Stimulated activated effector memory CD8-positive, alpha-beta T cell treated with anti-CD3 and anti-CD28 coated beads, Interleukin-12 subunit alpha, Interleukin-12 subunit beta, amount 100 ng/mL, for 72 hours (primary cell): ENCODE data around the gene SNX30.

Experiments used
- ATAC-seq: fragments of 150-1000 bp; cut with Tn5 transposase; 2 replicates; pipeline ENCODE4 v1.10.0; 2021
- DNase-seq, 2 donors: peaks; one replicate each; pipeline ENCODE4 v3.0.0; 2021 to 2022; ENCODE audit warnings: low spot score in 2 of 2
- H3K27ac Mint-ChIP-seq: one replicate; pipeline ENCODE4 v1.8.0; 2022; ENCODE audit warnings: mild to moderate bottlenecking, mixed read lengths
- H3K36me3 Mint-ChIP-seq: one replicate; pipeline ENCODE4 v1.8.0; 2022; ENCODE audit warnings: mild to moderate bottlenecking, mixed read lengths
- H3K4me1 Mint-ChIP-seq: one replicate; pipeline ENCODE4 v1.8.0; 2022; ENCODE audit warnings: mixed read lengths
- H3K4me3 Mint-ChIP-seq: one replicate; pipeline ENCODE4 v1.8.0; 2022; ENCODE audit warnings: mild to moderate bottlenecking, mixed read lengths
- H3K9me3 Mint-ChIP-seq: one replicate; pipeline ENCODE4 v1.8.0; 2022; ENCODE audit warnings: mixed read lengths

Gene SNX30

DNA sequence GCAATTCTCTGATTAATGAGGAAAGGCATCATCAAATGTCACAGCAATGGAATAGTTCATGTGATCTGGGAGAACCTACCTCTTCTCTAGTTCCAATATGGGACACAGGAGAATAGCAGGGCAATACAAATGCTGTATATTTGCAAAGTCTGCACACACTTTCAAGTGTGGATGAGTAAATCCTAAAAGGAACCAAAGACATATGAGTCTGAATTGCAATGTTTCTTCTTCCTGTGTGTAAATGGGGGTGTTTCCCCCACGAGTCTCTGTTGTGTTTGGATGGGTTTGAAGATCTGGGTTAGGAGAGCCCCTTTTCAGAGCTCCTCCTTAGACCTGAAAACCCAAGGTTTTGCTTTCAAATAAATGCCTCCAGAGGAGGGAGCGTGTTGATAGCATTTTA lies 113.2 kb downstream of the SNX30 start:
- H3K4me1 Mint-ChIP-seq: peaks cover 31% of the 10 kb centered on the region
- peak overlapping the region; percentile 16 for H3K27ac Mint-ChIP-seq
- H3K4me3 Mint-ChIP-seq: no peak overlapping the region
- H3K36me3 Mint-ChIP-seq: peaks cover 21% of the 10 kb centered on the region
- DNase-seq (no peak), ATAC-seq (peak; percentile 27)
- H3K9me3 Mint-ChIP-seq: no peaks in the 10 kb centered on the region

DNA sequence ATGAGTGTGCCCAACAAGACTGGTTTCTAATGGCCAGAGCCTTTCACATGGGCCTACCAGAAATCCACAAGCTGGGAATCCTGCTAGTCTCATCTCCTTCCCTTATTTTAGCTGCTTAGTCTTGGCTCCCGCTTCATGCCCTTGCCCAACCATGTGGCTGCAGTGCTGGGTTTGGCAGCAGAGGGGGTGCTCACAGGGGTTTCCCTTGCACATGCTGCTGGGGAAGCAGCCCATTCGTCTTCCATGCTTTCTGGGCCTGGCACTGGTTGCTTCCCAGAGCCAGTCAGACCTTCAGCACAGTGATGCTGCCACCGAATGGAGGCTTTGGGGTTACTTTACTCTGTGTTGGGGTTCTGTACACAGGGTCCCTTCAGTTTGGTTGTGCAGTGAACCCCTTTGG lies 113.8 kb downstream of the SNX30 start:
- DNase-seq (no peak), ATAC-seq (no peak)
- H3K4me3 Mint-ChIP-seq: no peak overlapping the region
- no peaks in the 10 kb centered on the region for H3K9me3 Mint-ChIP-seq
- no peak overlapping the region for H3K27ac Mint-ChIP-seq
- H3K4me1 Mint-ChIP-seq: peaks cover 29% of the 10 kb centered on the region
- H3K36me3 Mint-ChIP-seq: peaks cover 21% of the 10 kb centered on the region

DNA sequence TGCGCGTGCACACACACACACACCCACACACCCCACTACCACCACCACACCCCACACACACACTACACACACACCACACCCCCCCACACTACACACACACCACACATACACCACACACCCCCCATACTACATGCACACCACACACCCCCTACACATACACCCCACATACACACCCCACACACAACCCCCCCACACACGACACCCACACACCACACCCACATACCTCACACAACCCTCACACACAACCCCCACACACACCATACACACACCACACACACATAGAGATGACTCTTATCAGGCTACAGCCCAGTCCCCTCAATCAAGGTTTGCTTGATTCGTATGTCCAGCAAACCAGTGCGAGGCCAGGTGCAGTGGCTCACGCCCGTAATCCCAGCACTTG lies 114.4 kb downstream of the SNX30 start:
- Mint-ChIP-seq H3K4me3 (no peak overlapping the region), H3K27ac (no peak overlapping the region), H3K36me3 (peaks cover 23% of the 10 kb centered on the region), H3K4me1 (peaks cover 29% of the 10 kb centered on the region), H3K9me3 (no peaks in the 10 kb centered on the region)
- DNase-seq: no peak
- ATAC-seq: no peak

- ATAC-seq (no peak), DNase-seq (no peak)
- Mint-ChIP-seq H3K4me3 (no peak overlapping the region), H3K9me3 (no peaks in the 10 kb centered on the region), H3K4me1 (peaks cover 19% of the 10 kb centered on the region), H3K27ac (peak overlapping the region; percentile 92), H3K36me3 (peaks cover 31% of the 10 kb centered on the region)
Measured at GRCh38 chr9:112866662-112867274, 116.2 kb downstream of the SNX30 start.

- ATAC-seq: peak; percentile 80
- peaks cover 31% of the 10 kb centered on the region for H3K36me3 Mint-ChIP-seq
- peak overlapping the region; percentile 92 for H3K27ac Mint-ChIP-seq
- peak overlapping the region; percentile 23 for H3K4me3 Mint-ChIP-seq
- peak in 1 of 2 donors; percentile 58 for DNase-seq
- H3K9me3 Mint-ChIP-seq: no peaks in the 10 kb centered on the region
- peaks cover 17% of the 10 kb centered on the region for H3K4me1 Mint-ChIP-seq
Measured at GRCh38 chr9:112867275-112867991, 116.9 kb downstream of the SNX30 start.

- Mint-ChIP-seq H3K36me3 (peaks cover 31% of the 10 kb centered on the region), H3K4me3 (no peak overlapping the region), H3K4me1 (peaks cover 17% of the 10 kb centered on the region), H3K27ac (peak overlapping the region; percentile 92), H3K9me3 (no peaks in the 10 kb centered on the region)
- DNase-seq: no peak
- no peak for ATAC-seq
Measured at GRCh38 chr9:112868461-112868860, 117.9 kb downstream of the SNX30 start.

GRCh38 chr9:112869041-112869529 lies 118.5 kb downstream of the SNX30 start:
- H3K9me3 Mint-ChIP-seq: no peaks in the 10 kb centered on the region
- peaks cover 27% of the 10 kb centered on the region for H3K36me3 Mint-ChIP-seq
- no peak overlapping the region for H3K4me3 Mint-ChIP-seq
- ATAC-seq (no peak), DNase-seq (no peak)
- peaks cover 11% of the 10 kb centered on the region for H3K4me1 Mint-ChIP-seq
- H3K27ac Mint-ChIP-seq: no peak overlapping the region

- Mint-ChIP-seq H3K4me1 (peaks cover 10% of the 10 kb centered on the region), H3K4me3 (no peak overlapping the region), H3K27ac (no peak overlapping the region), H3K9me3 (no peaks in the 10 kb centered on the region), H3K36me3 (peaks cover 26% of the 10 kb centered on the region)
- DNase-seq (no peak), ATAC-seq (no peak)
Measured at GRCh38 chr9:112869917-112870316, 119.4 kb downstream of the SNX30 start.

GRCh38 chr9:112870556-112870955 lies 120.0 kb downstream of the SNX30 start:
- DNase-seq (no peak), ATAC-seq (no peak)
- Mint-ChIP-seq H3K36me3 (peaks cover 26% of the 10 kb centered on the region), H3K4me3 (no peak overlapping the region), H3K27ac (no peak overlapping the region), H3K4me1 (peaks cover 10% of the 10 kb centered on the region), H3K9me3 (no peaks in the 10 kb centered on the region)

- H3K4me1 Mint-ChIP-seq: peaks cover 10% of the 10 kb centered on the region
- H3K9me3 Mint-ChIP-seq: no peaks in the 10 kb centered on the region
- DNase-seq (no peak), ATAC-seq (no peak)
- no peak overlapping the region for H3K4me3 Mint-ChIP-seq
- no peak overlapping the region for H3K27ac Mint-ChIP-seq
- peaks cover 19% of the 10 kb centered on the region for H3K36me3 Mint-ChIP-seq
Measured at GRCh38 chr9:112872019-112872418, 121.5 kb downstream of the SNX30 start.

DNA sequence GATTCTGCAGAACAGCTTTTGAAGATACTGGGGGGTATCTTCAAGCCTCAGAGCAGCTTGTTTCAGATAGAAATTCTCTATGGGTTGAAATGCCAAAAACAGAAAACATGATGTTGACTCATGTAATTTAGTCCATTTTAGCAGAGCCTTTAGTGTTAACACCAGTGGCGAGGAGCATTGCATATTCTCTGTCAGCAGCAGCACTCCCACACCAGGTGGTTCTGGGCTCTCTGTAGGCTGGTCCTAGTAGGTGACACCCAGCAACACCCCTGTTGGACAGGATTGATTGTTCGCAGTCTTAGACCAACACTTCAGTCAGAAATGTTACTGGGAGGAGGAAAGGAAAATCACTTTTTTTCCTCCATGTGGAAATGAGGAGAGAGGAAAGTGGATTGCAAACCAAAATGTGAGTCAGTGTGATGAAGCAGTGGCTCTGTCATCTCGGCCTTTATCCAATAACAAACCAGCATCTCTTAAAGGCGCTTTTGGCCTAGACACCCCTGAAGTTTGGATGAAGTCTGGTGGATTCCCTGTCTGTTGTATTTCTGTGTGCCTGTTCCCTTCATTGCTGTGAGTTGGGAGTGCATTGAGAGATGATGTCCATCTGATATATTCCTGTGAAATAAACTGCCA lies 123.3 kb downstream of the SNX30 start:
- Mint-ChIP-seq H3K36me3 (peaks cover 10% of the 10 kb centered on the region), H3K4me1 (no peaks in the 10 kb centered on the region), H3K27ac (no peak overlapping the region), H3K4me3 (no peak overlapping the region), H3K9me3 (no peaks in the 10 kb centered on the region)
- DNase-seq (no peak), ATAC-seq (no peak)

DNA sequence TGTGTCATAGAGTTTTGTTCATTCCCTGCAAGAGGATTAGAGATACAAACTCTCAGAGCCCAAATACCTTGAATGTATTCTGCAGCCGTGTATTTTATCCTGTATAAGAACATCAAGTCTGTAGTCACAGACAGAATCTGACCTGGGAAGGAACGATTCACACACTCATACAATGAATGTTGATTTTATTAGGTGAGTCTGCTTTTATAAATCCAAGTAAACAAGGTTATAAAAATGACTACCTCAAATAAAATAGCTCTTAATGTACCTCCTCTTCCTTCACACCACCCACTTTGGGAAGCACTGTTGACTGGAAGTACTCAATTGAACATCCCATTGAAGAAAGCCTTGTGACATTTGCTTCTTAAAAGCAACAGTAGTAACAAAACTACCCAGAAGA lies 128.2 kb downstream of the SNX30 start:
- Mint-ChIP-seq H3K9me3 (no peaks in the 10 kb centered on the region), H3K4me1 (no peaks in the 10 kb centered on the region), H3K27ac (no peak overlapping the region), H3K36me3 (no peaks in the 10 kb centered on the region), H3K4me3 (no peak overlapping the region)
- DNase-seq: no peak
- no peak for ATAC-seq

DNA sequence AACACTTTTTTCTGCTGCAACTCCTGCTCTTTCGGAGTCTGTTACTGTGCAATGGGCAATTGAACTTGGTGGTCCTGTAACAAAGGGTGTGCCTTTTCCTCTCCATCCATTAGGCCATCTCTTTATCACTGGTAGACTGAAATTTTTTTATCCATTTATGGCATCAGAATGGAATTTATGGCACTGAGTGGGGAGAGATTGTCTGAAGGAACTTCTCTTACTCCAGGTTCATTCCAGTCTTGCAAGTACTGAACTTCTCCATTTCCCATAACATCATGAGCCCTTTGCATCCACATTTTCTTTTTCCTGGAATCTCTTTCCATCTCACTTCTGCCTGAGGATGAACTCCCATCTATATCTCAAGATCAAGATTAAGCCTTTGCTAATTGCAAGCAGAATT lies 130.1 kb downstream of the SNX30 start:
- no peak for ATAC-seq
- Mint-ChIP-seq H3K4me3 (no peak overlapping the region), H3K4me1 (no peaks in the 10 kb centered on the region), H3K9me3 (no peaks in the 10 kb centered on the region), H3K36me3 (no peaks in the 10 kb centered on the region), H3K27ac (no peak overlapping the region)
- DNase-seq: no peak

DNA sequence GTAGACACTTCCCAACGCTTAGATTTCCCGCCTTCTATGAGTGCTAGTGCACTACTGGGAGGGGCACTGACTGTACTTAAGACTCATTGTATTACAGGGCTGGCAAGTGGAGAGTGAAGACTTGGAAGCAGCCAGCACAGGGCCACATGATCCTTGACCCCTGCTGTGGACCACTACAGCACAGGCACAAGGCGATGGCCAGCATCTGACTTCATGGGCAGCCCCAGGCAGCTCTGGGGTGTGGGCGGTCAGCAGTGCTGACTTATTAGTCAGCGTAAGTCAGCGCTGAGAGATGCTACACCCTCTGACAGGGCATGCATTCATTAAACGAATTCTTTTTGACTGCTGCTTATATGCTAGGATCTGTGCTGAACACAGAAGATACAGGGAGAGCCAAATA lies 130.8 kb downstream of the SNX30 start:
- no peaks in the 10 kb centered on the region for H3K9me3 Mint-ChIP-seq
- H3K4me3 Mint-ChIP-seq: no peak overlapping the region
- H3K4me1 Mint-ChIP-seq: no peaks in the 10 kb centered on the region
- no peaks in the 10 kb centered on the region for H3K36me3 Mint-ChIP-seq
- DNase-seq (no peak), ATAC-seq (no peak)
- no peak overlapping the region for H3K27ac Mint-ChIP-seq

- Mint-ChIP-seq H3K4me1 (no peaks in the 10 kb centered on the region), H3K36me3 (no peaks in the 10 kb centered on the region), H3K4me3 (no peak overlapping the region), H3K27ac (no peak overlapping the region), H3K9me3 (no peaks in the 10 kb centered on the region)
- ATAC-seq: no peak
- no peak for DNase-seq
Measured at GRCh38 chr9:112884101-112884500, 133.5 kb downstream of the SNX30 start.

DNA sequence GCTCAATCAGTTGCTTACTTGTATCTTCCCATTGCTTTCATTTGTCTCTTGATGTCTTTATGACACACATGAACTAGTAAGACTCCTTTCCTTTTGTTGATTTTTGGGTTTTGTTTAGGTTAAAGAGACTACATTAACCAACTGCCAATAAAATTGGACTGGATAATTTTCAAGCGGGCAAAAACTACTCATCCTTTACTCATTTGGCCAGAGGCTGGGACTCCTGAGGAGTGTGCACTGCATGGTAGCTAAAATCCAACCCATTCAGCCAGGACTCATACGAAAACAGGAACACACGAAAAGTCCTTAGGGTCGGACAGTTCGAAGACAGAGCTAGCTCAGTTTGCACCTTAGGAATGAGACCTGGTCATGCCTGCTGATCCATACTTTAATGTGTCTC lies 134.2 kb downstream of the SNX30 start:
- ATAC-seq (no peak), DNase-seq (no peak)
- H3K4me3 Mint-ChIP-seq: no peak overlapping the region
- no peak overlapping the region for H3K27ac Mint-ChIP-seq
- H3K36me3 Mint-ChIP-seq: no peaks in the 10 kb centered on the region
- no peaks in the 10 kb centered on the region for H3K9me3 Mint-ChIP-seq
- no peaks in the 10 kb centered on the region for H3K4me1 Mint-ChIP-seq
